Hematopoietic multipotent progenitor cell treated with erythropoietin and hydrocortisone succinate and interleukin-3 and kit ligand, for 8 days (in vitro differentiated cells): Measurements from ENCODE around the gene TUBB8.
"Not testable (repeated sequence)": the region's sequence is repeated elsewhere in the genome, so short reads cannot be mapped to it uniquely, and the experiment has no call there.

Source experiments
- DNase-seq: peaks from one replicate; pipeline ENCODE4 v3.0.0-alpha.2; 2015

The TUBB8 gene

DNA sequence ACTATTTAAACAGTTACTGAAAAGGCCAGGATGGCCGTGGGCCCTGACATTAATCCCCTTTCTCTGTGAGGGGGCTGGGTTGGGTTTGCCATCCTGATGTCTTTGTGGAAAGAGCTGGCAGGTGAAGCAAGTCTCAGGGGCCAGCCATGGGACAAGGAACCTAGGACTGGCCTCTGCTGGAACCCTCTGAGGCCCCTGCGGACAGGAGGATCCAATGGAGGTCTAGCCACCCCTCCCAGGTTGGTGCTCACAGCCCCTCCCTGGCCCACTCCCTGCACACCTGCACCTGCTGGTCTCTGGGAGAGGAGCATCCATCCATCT is 35.8 kb downstream of the TUBB8 start:
- not testable (repeated sequence) for DNase-seq

- not testable (repeated sequence) for DNase-seq
These were observed 36.4 kb downstream of the TUBB8 start for GRCh38 chr10:12444-13314.

GRCh38 chr10:11260-11659 is 37.8 kb downstream of the TUBB8 start:
- DNase-seq, result not testable (repeated sequence)

DNA sequence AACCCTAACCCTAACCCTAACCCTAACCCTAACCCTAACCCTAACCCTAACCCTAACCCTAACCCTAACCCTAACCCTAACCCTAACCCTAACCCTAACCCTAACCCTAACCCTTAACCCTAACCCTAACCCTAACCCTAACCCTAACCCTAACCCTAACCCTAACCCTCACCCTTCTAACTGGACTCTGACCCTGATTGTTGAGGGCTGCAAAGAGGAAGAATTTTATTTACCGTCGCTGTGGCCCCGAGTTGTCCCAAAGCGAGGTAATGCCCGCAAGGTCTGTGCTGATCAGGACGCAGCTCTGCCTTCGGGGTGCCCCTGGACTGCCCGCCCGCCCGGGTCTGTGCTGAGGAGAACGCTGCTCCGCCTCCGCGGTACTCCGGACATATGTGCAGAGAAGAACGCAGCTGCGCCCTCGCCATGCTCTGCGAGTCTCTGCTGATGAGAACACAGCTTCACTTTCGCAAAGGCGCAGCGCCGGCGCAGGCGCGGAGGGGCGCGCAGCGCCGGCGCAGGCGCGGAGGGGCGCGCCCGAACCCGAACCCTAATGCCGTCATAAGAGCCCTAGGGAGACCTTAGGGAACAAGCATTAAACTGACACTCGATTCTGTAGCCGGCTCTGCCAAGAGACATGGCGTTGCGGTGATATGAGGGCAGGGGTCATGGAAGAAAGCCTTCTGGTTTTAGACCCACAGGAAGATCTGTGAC is 38.7 kb downstream of the TUBB8 start:
- not testable (repeated sequence) for DNase-seq
